ENCODE data around the gene CCDC50.

DNA sequence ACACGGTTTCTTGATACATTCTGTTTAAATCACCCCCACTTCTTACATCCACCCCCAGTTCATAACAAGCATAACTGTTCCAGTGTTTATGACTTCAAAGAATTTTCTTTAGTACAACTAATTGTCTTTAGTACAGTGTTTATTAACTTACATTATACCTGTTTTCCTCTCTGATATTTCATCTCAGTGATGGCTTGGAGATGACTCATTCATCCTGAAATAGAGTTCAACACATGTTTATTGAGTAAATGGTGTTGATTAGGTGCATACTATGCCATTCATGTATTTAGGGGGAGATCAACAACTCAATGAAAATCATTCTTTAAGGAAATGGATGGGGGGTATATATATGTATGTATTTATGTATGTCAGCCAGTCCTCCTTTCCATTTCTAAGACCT lies 22.8 kb downstream of the CCDC50 start:
- no peak for TF ChIP-seq CTCF (IDR thresholded peaks at IDR 0.05; ENCODE audit: insufficient read depth, low read length, poor library complexity, severe bottlenecking)
- TF ChIP-seq EZH2phosphoT487 (conservative IDR thresholded peaks at IDR 0.05; ENCODE audit: low read length): no peak

All from SU-DHL-6 (cell line).